GF-D8 (cell line): Measurements from ENCODE around the gene REC114.

ENCODE experiments used
- DNase-seq: peaks from one replicate; lab custom pipeline; 2025; lab: John Stamatoyannopoulos, UW

REC114 gene

GRCh38 chr15:73604477-73604876, 161.5 kb downstream of the REC114 start:
- DNase-seq, result no peak

DNA sequence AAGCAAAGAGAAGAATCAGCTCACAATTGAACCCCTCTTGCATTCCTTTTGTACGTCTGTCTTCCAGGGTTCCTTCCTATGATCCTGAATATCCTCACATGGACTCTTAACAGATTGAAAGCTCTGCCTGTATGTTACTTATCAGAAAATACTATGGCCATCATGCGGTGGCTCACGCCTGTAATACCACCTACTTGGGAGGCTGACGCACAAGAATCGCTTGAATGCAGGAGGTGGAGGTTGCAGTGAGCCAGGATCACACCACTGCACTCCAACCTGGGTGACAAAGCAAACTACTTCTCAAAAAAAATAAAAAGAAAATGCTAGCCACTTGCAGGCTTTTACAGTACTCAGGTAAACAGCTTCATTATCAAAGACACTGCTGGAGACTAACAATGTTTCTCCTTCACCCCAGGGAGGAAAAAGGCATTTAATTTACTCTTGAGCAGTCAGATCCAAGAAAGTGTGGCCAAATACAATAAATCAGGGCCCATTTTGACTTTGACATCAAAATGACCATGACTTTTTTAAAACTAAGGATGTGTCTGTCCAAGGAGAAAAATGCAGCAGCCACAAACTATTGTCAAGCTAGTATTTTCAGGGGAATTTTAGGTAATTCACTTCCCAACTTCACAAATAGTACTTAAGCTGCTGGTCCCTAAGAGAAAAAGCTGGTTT, 162.9 kb downstream of the REC114 start:
- DNase-seq, result no peak

DNA sequence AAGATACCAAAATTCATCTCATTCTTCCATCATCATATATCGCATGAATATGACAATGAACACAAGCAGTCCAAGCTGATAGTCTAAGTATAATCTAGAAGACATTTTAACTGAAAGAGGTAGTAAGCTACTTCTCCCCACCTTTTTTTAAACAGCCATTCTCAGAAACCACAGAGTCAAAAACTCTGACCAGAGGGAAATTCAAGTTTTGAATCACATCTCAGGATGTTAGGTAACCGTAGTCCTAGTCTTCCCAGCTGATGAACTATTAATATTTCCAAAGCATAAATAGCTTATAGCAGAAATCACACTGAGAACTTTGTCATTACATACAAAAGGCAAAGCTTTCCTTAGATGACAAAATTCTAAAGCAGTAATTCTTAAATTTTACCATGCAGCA, 164.4 kb downstream of the REC114 start:
- DNase-seq, result no peak

DNA sequence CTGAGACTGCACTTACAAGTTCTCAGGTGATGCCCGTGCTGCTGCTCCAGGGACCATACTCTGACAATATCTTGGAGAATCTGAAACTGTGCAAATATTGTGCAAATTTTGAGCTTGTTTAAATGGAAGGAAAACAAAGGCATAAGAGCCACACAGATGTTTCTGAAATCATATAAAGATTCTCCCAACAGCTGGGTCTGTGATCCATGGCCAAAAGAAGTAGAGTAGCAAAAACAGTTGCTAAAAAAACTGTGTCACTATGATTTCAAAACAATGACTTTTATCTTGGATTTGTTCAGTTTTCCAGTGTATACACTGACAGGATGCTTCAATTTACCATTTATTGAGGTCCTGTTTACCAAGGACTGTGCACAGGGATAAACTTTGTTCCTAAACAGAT, 164.9 kb downstream of the REC114 start:
- DNase-seq, result no peak

DNA sequence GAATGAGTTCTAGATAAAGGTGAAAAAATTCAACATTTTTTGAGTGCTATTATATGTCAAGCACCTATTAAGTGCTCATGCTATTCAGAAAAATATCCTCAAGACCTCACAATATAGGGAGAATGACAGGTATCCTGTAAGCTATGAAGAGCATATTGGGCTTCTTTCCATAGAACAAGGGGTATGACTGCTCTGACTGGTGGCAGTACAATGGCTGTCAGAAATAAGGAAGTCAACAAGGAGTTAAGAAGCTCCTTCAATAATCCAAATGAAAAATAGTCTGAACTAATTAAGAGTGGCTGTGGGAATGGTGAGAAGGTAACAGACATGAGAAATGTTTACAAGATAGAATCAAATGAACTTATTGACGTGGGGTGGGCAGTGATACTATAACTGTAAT, 165.5 kb downstream of the REC114 start:
- no peak for DNase-seq

DNA sequence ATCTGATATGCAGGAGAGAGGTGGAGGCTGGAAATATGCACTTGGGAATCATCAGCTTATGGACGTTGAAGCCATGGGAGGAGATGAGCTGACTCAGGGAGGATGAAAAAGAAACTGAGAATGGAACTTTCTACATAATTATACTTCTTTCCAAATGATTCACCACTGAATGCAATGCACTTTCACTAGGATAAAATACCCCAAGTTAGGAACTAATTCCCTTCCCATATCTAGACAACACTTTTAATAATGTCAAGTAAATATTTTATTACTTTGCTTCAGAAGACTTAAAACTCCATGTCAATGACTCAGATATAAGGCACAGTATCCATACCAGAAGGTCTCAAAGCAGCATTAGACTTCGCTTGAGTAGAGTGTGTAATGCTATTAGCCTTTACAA, 166.0 kb downstream of the REC114 start:
- no peak for DNase-seq
